A549 (cell line): ENCODE results near the gene NTN1.

ENCODE experiments used
- CHD2 ChIP-seq: fragments of 150-350 bp; IDR thresholded peaks from 2 replicates; pipeline ENCODE4 v1.6.1; 2014; ENCODE audit warnings: low read length; ENCODE audit not compliant: partially characterized antibody
- CTCF ChIP-seq: fragments of >200 bp; sonication (Bioruptor Twin); formaldehyde crosslinking; IDR thresholded peaks from 3 replicates; pipeline ENCODE4 v1.5.1; 2016
- MAFK ChIP-seq: fragments of 450-650 bp; IDR thresholded peaks from 2 replicates; pipeline ENCODE4 v1.6.1; 2014; ENCODE audit not compliant: partially characterized antibody
- POLR2A ChIP-seq: IDR thresholded peaks from 2 replicates; pipeline ENCODE4 v1.6.1; 2012; ENCODE audit warnings: mild to moderate bottlenecking, low read length
- POLR2AphosphoS2 ChIP-seq: conservative IDR thresholded peaks from 2 replicates; pipeline ENCODE4 v1.6.1; 2012; ENCODE audit warnings: low read length, improper control_type of control experiment, inconsistent platforms
- RAD21 ChIP-seq, 2 experiments: fragments of >200 bp in 1 of 2; sonication (Bioruptor Twin) in 1 of 2; formaldehyde crosslinking in 1 of 2; IDR thresholded peaks in 1 of 2; conservative IDR thresholded peaks in 1 of 2; 2 replicates in 1 of 2; 3 replicates in 1 of 2; pipeline ENCODE4 v1.6.1; 2012 to 2018; ENCODE audit warnings: inconsistent platforms in 1 of 2
- REST ChIP-seq: fragments of 200-600 bp; sonication (generic); IDR thresholded peaks from 2 replicates; pipeline ENCODE4 v1.6.1; 2016; ENCODE audit warnings: antibody characterized with exemption, mild to moderate bottlenecking, moderate library complexity
- RNF2 ChIP-seq: fragments of 200-600 bp; sonication (generic); IDR thresholded peaks from 2 replicates; pipeline ENCODE4 v1.6.1; 2016; ENCODE audit warnings: low read depth, mild to moderate bottlenecking, antibody characterized with exemption, moderate library complexity, borderline replicate concordance
- TFCP2L1 ChIP-seq: fragments of 250-450 bp; sonication (Bioruptor Pico); IDR thresholded peaks from 2 replicates; pipeline ENCODE4 v1.5.0; 2021; ENCODE audit warnings: mild to moderate bottlenecking
- TF ChIP-seq, protein P1 (sequence below): fragments of 250-450 bp; sonication (Bioruptor Pico); IDR thresholded peaks from 2 replicates; pipeline ENCODE4 v1.5.0; 2021; ENCODE audit warnings: mild to moderate bottlenecking, moderate library complexity, borderline replicate concordance
- TF ChIP-seq, protein P2 (sequence below): IDR thresholded peaks from 2 replicates; pipeline ENCODE4 v1.6.1; 2012

DNA sequence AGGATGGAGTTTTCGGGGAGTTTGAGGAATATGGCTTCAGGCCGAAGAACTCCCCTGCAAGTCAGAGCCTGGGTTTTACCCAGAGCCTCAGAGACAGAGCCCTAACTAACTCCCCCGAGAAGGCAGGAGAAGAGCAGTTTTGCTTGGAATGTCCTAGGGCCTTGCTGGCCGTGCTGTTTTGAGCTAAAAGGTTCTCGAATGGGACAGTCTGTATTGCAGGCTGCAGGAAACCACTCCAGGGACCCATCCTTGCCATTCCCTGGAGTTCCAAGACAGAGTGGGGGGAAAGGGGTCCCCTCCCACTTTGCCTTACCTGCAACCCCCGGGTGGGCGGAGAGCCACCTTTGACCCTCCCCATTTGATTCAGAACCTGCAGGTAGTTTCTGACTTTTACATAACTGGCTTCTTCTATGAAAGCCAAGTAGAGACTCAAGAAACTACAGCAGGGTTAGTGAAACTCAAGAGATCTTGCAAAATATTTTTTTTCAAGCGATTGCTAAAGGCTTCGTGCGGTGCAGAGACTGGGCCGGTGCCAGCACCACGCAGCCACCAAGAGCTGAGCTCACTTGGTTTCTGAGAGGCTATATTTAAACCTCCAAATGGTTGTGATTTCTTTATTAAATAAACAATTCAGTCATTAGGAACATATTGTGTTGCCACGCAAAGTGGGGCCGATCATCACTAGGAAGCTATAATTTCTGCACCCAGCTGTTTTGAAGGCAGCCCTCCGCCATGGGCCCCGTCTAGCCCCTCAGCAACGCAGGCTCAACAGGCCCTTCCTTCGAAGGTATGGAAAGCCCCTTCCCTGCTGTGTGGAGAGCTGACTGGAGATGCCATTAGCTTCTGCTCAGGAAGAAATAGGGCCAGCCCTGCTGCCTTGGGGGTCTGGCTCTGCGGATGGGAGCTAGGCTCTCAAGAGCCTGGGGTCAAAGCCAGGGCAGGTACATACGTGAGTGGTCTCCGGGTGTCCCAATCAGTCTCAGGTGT is 223.0 kb downstream of the NTN1 start:
- no peak for TF ChIP-seq REST
- TF ChIP-seq, protein P1, sequence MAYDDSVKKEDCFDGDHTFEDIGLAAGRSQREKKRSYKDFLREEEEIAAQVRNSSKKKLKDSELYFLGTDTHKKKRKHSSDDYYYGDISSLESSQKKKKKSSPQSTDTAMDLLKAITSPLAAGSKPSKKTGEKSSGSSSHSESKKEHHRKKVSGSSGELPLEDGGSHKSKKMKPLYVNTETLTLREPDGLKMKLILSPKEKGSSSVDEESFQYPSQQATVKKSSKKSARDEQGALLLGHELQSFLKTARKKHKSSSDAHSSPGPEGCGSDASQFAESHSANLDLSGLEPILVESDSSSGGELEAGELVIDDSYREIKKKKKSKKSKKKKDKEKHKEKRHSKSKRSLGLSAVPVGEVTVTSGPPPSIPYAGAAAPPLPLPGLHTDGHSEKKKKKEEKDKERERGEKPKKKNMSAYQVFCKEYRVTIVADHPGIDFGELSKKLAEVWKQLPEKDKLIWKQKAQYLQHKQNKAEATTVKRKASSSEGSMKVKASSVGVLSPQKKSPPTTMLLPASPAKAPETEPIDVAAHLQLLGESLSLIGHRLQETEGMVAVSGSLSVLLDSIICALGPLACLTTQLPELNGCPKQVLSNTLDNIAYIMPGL (CRISPR knock-in tag), result no peak
- no peak for TF ChIP-seq CHD2
- TF ChIP-seq CTCF, result no peak
- no peak for TF ChIP-seq RAD21 (conservative IDR thresholded peaks at IDR 0.05 in 1 of 2, IDR thresholded peaks at IDR 0.05 in 1 of 2)
- TF ChIP-seq TFCP2L1 (CRISPR knock-in tag), result no peak
- TF ChIP-seq POLR2A, result no peak
- no peak for TF ChIP-seq POLR2AphosphoS2
- no peak for TF ChIP-seq RNF2
- TF ChIP-seq, protein P2, sequence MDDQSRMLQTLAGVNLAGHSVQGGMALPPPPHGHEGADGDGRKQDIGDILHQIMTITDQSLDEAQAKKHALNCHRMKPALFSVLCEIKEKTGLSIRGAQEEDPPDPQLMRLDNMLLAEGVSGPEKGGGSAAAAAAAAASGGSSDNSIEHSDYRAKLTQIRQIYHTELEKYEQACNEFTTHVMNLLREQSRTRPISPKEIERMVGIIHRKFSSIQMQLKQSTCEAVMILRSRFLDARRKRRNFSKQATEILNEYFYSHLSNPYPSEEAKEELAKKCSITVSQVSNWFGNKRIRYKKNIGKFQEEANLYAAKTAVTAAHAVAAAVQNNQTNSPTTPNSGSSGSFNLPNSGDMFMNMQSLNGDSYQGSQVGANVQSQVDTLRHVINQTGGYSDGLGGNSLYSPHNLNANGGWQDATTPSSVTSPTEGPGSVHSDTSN, result no peak
- no peak for TF ChIP-seq MAFK
